Endothelial cell (in vitro differentiated cells): ENCODE results near the gene TBCK. TPM values are rescaled to one million over a fixed set of nuclear protein-coding genes. Genes with fewer than 3 reads are reported as not detected.

ENCODE experiments used
- DNase-seq: peaks from one replicate; pipeline ENCODE4 v3.0.0; 2021; ENCODE audit warnings: low spot score
- H3K27ac Mint-ChIP-seq: one replicate; pipeline ENCODE4 v1.8.0; 2021; ENCODE audit warnings: mixed read lengths, inconsistent platforms; ENCODE audit not compliant: unreplicated experiment
- H3K27me3 Mint-ChIP-seq: one replicate; pipeline ENCODE4 v1.8.0; 2021; ENCODE audit warnings: mild to moderate bottlenecking, moderate library complexity, mixed read lengths, inconsistent platforms; ENCODE audit not compliant: unreplicated experiment
- H3K36me3 Mint-ChIP-seq: one replicate; pipeline ENCODE4 v1.8.0; 2021; ENCODE audit warnings: mild to moderate bottlenecking, low read depth, mixed read lengths, inconsistent platforms; ENCODE audit not compliant: unreplicated experiment
- H3K4me1 Mint-ChIP-seq: one replicate; pipeline ENCODE4 v1.8.0; 2021; ENCODE audit warnings: mild to moderate bottlenecking, mixed read lengths, inconsistent platforms; ENCODE audit not compliant: unreplicated experiment
- H3K4me3 Mint-ChIP-seq: one replicate; pipeline ENCODE4 v1.8.0; 2021; ENCODE audit warnings: mild to moderate bottlenecking, mixed read lengths, inconsistent platforms; ENCODE audit not compliant: unreplicated experiment
- H3K9me3 Mint-ChIP-seq: one replicate; pipeline ENCODE4 v1.8.0; 2021; ENCODE audit warnings: mixed read lengths, inconsistent platforms; ENCODE audit not compliant: unreplicated experiment
- CTCF ChIP-seq: fragments of 200-600 bp; sonication (generic); IDR thresholded peaks from one replicate; pipeline ENCODE4 v1.5.0; 2021; ENCODE audit warnings: antibody characterized with exemption; ENCODE audit not compliant: unreplicated experiment
- total RNA-seq: library from RNA; stranded (reverse); fragmentation: NEBNext Ultra II Directional; extraction: Animal tissue kit (Norgen Biotek cat#: 25700); gene quantifications from one replicate; pipeline ENCODE4 v1.2.1, GENCODE V29; 2021; ENCODE audit not compliant: unreplicated experiment

Gene TBCK
- total RNA-seq, 1 donor from 2014 or later = 48.6 TPM

GRCh38 chr4:106046083-106046482 is 269.9 kb downstream of the TBCK start:
- no peaks in the 10 kb centered on the region for H3K27me3 Mint-ChIP-seq

GRCh38 chr4:106041294-106042002 is 274.6 kb downstream of the TBCK start:
- H3K27me3 Mint-ChIP-seq = no peaks in the 10 kb centered on the region
- no peak overlapping the region for H3K4me3 Mint-ChIP-seq
- no peaks in the 10 kb centered on the region for H3K4me1 Mint-ChIP-seq
- no peaks in the 10 kb centered on the region for H3K9me3 Mint-ChIP-seq
- no peak overlapping the region for H3K27ac Mint-ChIP-seq
- H3K36me3 Mint-ChIP-seq = no peaks in the 10 kb centered on the region
- no peak for DNase-seq
- TF ChIP-seq CTCF = no peak

More at GRCh38 chr4:106046083-106046482, 269.9 kb downstream of the TBCK start:
- no peak for DNase-seq
- H3K4me3 Mint-ChIP-seq = no peak overlapping the region
- no peaks in the 10 kb centered on the region for H3K9me3 Mint-ChIP-seq
- no peak overlapping the region for H3K27ac Mint-ChIP-seq
- no peak for TF ChIP-seq CTCF
- H3K4me1 Mint-ChIP-seq = peaks cover 3% of the 10 kb centered on the region
- H3K36me3 Mint-ChIP-seq = no peaks in the 10 kb centered on the region

GRCh38 chr4:106039796-106040195 is 276.2 kb downstream of the TBCK start:
- TF ChIP-seq CTCF = no peak
- no peaks in the 10 kb centered on the region for H3K36me3 Mint-ChIP-seq
- no peaks in the 10 kb centered on the region for H3K27me3 Mint-ChIP-seq
- no peak for DNase-seq
- peaks cover 5% of the 10 kb centered on the region for H3K4me1 Mint-ChIP-seq
- no peak overlapping the region for H3K27ac Mint-ChIP-seq
- H3K9me3 Mint-ChIP-seq = no peaks in the 10 kb centered on the region
- H3K4me3 Mint-ChIP-seq = no peak overlapping the region

- Mint-ChIP-seq H3K4me3 (no peak overlapping the region), H3K9me3 (no peaks in the 10 kb centered on the region), H3K36me3 (no peaks in the 10 kb centered on the region), H3K27ac (no peak overlapping the region), H3K4me1 (peaks cover 13% of the 10 kb centered on the region), H3K27me3 (no peaks in the 10 kb centered on the region)
- no peak for TF ChIP-seq CTCF
- DNase-seq = no peak
Measured at GRCh38 chr4:106038908-106039307, 277.1 kb downstream of the TBCK start.

GRCh38 chr4:106038012-106038411 is 278.0 kb downstream of the TBCK start:
- no peaks in the 10 kb centered on the region for H3K9me3 Mint-ChIP-seq
- H3K36me3 Mint-ChIP-seq = no peaks in the 10 kb centered on the region
- H3K4me1 Mint-ChIP-seq = peaks cover 13% of the 10 kb centered on the region
- H3K4me3 Mint-ChIP-seq = no peak overlapping the region
- H3K27me3 Mint-ChIP-seq = peaks cover 5% of the 10 kb centered on the region
- H3K27ac Mint-ChIP-seq = no peak overlapping the region
- no peak for TF ChIP-seq CTCF
- DNase-seq = no peak
